AG10803 (cell line): Measurements from ENCODE around the gene CFAP119.

Experiments
- DNase-seq: peaks from one replicate; pipeline ENCODE4 v3.0.0; 2010; ENCODE audit warnings: low read depth
- H3K4me3 ChIP-seq: 2 replicates; pipeline ENCODE4 v1.5.1; 2011; ENCODE audit warnings: mild to moderate bottlenecking, low read length, control low read depth
- CTCF ChIP-seq: conservative IDR thresholded peaks from 2 replicates; pipeline ENCODE4 v1.5.1; 2011; ENCODE audit warnings: mild to moderate bottlenecking, low read length, control low read depth, inconsistent platforms

CFAP119 gene

DNA sequence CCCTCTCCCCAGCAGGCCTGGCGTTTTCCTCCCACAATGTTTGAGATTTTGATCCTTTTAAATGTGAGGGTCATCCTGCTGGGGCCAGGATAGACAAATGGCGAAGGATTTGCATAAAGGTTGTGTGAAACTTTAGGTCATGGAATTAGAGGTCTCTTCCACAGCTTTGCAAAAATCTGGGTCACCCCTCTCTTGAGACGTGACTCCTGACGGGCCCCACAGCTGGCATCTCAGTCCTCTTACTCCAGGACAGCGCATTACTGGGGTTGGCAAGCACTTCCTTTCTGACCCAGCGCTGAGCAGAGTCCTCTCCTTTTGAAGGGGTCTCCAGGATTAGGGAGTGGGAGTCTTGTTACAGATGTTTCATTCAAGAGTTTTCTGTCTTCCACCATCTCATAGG is 17.7 kb upstream of the CFAP119 start:
- DNase-seq: no peak
- TF ChIP-seq CTCF: no peak
- no peak overlapping the region for H3K4me3 ChIP-seq

DNA sequence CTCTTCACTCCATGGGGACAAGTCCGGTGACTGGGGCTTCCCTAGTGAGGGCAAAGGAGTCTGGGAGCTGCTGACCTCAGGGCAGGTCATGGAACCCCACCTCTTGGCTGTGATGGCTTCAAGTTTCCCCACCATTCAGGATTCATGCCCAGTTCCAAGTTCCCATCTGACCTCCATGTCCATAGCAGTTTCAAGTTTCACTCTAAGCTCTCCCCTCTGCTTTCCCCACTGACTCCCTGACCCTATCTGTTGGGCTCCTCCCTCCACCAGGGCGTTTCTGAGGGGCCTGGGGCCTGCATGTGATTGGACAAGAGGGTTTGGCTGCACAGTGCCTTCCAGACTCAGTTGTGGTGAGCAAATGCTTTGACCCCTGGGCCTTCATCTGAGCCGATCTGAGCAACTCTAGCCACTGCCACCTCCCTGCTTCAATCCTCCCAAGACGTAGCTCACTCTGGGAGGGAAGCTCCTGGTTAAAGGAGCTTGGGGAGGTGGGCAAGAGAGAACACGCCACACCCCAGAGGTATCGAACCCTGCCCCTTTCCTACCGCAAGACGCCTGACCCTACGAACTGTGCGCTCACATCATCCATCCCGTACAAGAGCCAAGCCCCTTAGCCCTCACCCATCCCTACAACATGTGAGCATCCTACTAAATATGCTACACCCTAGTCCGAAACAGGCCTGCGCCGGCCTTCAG is 16.8 kb upstream of the CFAP119 start:
- TF ChIP-seq CTCF: no peak
- no peak for DNase-seq
- no peak overlapping the region for H3K4me3 ChIP-seq

DNA sequence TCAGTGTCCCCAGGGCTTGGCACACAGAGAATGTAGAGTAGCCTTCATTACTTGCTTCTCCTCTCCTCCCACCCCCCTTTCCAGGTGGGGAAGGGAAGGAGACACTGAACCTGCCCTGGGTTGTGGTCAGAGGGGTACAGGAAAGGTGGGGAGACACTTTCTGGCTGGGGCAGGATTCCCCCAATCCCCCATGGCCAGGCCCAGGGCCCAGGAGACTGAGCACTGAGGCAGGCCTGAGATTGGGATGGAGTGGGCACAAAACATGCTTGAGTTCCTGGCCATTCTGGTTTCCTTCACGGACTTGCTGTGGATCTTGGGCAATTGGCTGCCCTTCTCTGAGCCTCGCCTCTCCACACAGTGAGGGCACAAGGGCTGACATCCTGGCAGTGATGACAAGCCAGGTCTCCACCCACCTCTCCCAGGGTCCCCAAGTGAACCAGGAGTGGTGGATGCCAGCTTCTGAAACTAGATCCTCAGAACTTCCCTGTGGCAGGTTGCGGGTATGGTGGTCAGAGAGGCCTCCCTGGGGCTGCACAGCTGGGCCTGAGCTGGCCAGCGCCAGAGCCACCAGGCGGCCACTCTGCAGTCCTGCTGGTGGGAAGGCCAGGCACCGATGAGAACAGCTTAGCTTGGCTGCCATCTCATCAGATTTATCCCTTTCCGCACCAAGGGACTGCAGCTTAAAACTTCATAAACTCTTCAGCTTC is 15.9 kb upstream of the CFAP119 start:
- no peak for DNase-seq
- H3K4me3 ChIP-seq: no peak overlapping the region
- no peak for TF ChIP-seq CTCF

DNA sequence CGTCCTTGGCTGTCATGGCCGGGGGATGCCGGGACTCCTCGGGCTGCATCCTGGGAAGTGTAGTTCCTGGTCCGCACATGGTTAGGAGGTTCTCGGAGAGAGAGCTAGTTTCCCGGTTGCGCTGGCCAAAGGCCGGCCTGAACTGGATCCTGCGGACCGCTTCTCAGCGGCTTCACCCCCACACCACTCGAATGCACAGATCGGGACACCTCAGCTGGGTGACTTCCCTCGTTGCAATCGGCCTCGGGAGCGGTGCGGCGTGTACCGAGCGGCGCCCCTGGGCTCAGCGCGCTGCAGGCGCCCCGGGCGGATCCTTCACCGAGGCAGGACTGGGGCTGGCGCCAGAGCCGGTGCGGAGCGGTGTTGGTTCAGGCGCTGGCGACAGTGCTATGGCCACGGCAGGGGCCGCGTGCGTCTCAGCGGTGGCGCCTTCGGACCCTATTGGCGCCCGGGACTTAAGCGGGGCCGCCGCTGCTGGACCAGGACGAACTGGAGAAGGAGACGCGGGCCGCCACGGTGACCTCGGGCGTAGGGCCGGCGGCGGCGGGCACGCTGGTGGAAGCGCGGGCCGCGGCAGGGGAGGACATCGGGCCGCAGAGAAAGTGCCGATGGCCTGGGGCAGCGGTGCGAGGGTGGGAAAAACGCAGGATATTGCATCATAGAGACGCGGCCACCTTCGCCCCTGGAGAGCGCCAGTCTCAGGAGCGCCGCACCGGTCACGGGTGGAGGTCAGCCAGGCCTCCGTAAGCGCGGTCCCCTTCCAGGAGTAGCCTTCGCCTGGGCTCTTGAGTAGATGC is 13.7 kb upstream of the CFAP119 start:
- TF ChIP-seq CTCF: no peak

GRCh38 chr16:30775131-30775391 is 13.2 kb upstream of the CFAP119 start:
- no peak for DNase-seq
- peak overlapping the region; percentile 80 for H3K4me3 ChIP-seq
- no peak for TF ChIP-seq CTCF

More for the DNA sequence above, 13.7 kb upstream of the CFAP119 start:
- peak; percentile 77 for DNase-seq
- H3K4me3 ChIP-seq: peak overlapping the region; percentile 80

DNA sequence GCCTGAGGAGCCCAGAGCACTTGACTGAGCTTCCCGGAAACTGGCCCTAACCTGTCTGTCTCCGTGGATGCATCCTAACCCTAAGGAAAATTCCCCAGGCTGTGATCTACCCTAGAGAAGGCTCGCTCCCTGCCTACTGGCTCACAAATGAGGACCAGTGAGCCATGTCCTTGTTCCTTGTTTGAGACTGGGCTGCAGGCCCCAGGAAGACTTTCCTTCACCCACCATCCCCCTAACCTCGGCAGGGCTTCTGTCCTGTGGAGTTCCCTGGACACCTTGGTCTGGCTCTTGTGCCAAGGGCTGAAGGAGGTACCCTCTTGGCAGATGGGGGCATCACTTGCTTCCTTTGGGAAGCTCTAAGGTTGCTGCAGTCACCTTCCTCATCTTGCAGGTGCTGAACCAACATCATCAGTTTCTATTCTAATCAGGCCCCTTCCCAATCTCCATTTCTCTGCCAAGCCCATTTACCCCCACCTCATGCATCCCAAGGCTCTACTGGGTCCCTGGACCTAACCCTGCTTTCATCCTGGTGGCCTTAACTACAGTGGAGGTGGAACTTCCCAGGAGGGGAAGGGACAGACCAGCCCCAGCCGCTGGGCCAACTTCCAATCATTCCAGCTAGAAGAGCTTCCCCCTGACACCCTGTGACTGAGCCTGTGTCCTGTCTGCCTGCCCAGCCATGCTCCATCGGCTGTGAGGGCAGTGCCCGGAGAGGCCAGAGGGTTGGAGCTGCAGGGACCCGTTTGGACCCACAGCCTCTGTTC is 12.7 kb upstream of the CFAP119 start:
- no peak for DNase-seq
- H3K4me3 ChIP-seq: peak overlapping the region; percentile 80
- TF ChIP-seq CTCF: no peak
